Endothelial cell of umbilical vein (primary cell): ENCODE data around the gene DPF3. TPM values are rescaled to one million over a fixed set of nuclear protein-coding genes. Genes with fewer than 3 reads are reported as not detected.

Source experiments
- BruUV-seq: library from RNA; stranded (reverse); fragments of 400-500 nt; replicated peaks from 2 replicates; lab custom pipeline; 2021; lab: Mats Ljungman, UMichigan
- CTCF ChIA-PET: fragments of 300-600, 350-600 bp; sonication (Branson Sonifier 250); formaldehyde crosslinking; loops from one replicate; lab custom pipeline; 2021; ENCODE audit warnings: antibody characterized with exemption, inconsistent platforms; lab: Charles Lee
- POLR2A ChIA-PET: fragments of 300-600, 350-600 bp; sonication (Branson Sonifier 250); formaldehyde crosslinking; loops from one replicate; lab custom pipeline; 2021; ENCODE audit warnings: antibody characterized with exemption, inconsistent platforms; lab: Charles Lee
- DNase-seq: peaks from one replicate; pipeline ENCODE4 v3.0.0-alpha.2; 2011; ENCODE audit warnings: low read depth, low spot score
- FAIRE-seq: peaks from 2 replicates; lab custom pipeline; 2011; peaks lifted over from hg19 to GRCh38; lab: Jason Lieb, UNC
- H2AFZ ChIP-seq: 2 replicates; pipeline ENCODE4 v1.6.0; 2012; ENCODE audit warnings: low read depth, low read length, control low read depth, inconsistent platforms
- H3K27ac ChIP-seq: 2 replicates; pipeline ENCODE4 v1.5.1; 2011; ENCODE audit warnings: low read depth, mild to moderate bottlenecking, control low read depth, low read length, moderate library complexity; ENCODE audit not compliant: insufficient read depth
- H3K27me3 ChIP-seq, 2 experiments: 2 replicates each; pipeline versions ENCODE4 v1.6.0 to v1.6.1; 2011; ENCODE audit warnings: low read length in 2 of 2, mixed read lengths in 1 of 2; ENCODE audit not compliant: control insufficient read depth in 2 of 2, insufficient read depth in 2 of 2
- H3K36me3 ChIP-seq, 2 experiments: 2 replicates in 1 of 2; 3 replicates in 1 of 2; pipeline ENCODE4 v1.5.1; 2011; ENCODE audit warnings: low read length in 2 of 2, mild to moderate bottlenecking in 1 of 2, moderate library complexity in 1 of 2; ENCODE audit not compliant: control insufficient read depth in 2 of 2, insufficient read depth in 2 of 2; ENCODE audit errors: extremely low read depth in 1 of 2
- H3K4me1 ChIP-seq: 3 replicates; pipeline ENCODE4 v1.5.1; 2011; ENCODE audit warnings: mild to moderate bottlenecking, low read length; ENCODE audit not compliant: control insufficient read depth, insufficient read depth; ENCODE audit errors: extremely low read depth
- H3K4me2 ChIP-seq: 2 replicates; pipeline ENCODE4 v1.6.1; 2011; ENCODE audit warnings: low read length, control low read depth, mixed read lengths; ENCODE audit not compliant: insufficient read depth
- H3K4me3 ChIP-seq, 3 experiments: fragments of 200-600 bp in 1 of 3; sonication (generic), shearing (Covaris generic) in 1 of 3; replicated peaks in 1 of 3; 2 replicates each; pipeline ENCODE4 v1.5.1; 2011 to 2016; ENCODE audit warnings: control low read depth in 3 of 3, low read length in 3 of 3, mild to moderate bottlenecking in 2 of 3, inconsistent platforms in 1 of 3, low read depth in 1 of 3, moderate library complexity in 1 of 3; ENCODE audit not compliant: insufficient read depth in 1 of 3
- H3K79me2 ChIP-seq: 2 replicates; pipeline ENCODE4 v1.6.0; 2012; ENCODE audit warnings: low read length, inconsistent platforms; ENCODE audit not compliant: control insufficient read depth, insufficient read depth
- H3K9ac ChIP-seq: replicated peaks from 2 replicates; pipeline ENCODE3; 2011; ENCODE audit warnings: low read length, control low read depth; ENCODE audit not compliant: insufficient read depth; ENCODE audit errors: extremely low read depth
- H3K9me1 ChIP-seq: replicated peaks from 3 replicates; pipeline ENCODE4 v1.6.0; 2011; ENCODE audit warnings: mild to moderate bottlenecking, low read length; ENCODE audit not compliant: control insufficient read depth, insufficient read depth; ENCODE audit errors: extremely low read depth
- H3K9me3 ChIP-seq: replicated peaks from 2 replicates; pipeline ENCODE4 v1.5.1; 2012; ENCODE audit warnings: low read length, inconsistent platforms; ENCODE audit not compliant: control insufficient read depth, insufficient read depth
- H4K20me1 ChIP-seq: replicated peaks from 2 replicates; pipeline ENCODE3; 2011; ENCODE audit warnings: mild to moderate bottlenecking, low read length; ENCODE audit not compliant: control insufficient read depth, insufficient read depth; ENCODE audit errors: extremely low read depth
- CTCF ChIP-seq, 2 donors: IDR thresholded peaks; 1 replicate in 1 of 2; 2 replicates in 1 of 2; pipeline ENCODE4 v1.5.1; 2011; ENCODE audit warnings: low read length in 2 of 2, mild to moderate bottlenecking in 2 of 2, moderate library complexity in 2 of 2, control low read depth in 1 of 2, inconsistent platforms in 1 of 2, low read depth in 1 of 2; ENCODE audit not compliant: insufficient read depth in 1 of 2; ENCODE audit errors: extremely low read depth in 1 of 2
- EZH2 ChIP-seq: IDR thresholded peaks from 2 replicates; pipeline ENCODE4 v1.6.1; 2012; ENCODE audit warnings: borderline replicate concordance, low read depth, mild to moderate bottlenecking, moderate library complexity, low read length, inconsistent platforms; ENCODE audit not compliant: severe bottlenecking
- FOS ChIP-seq: IDR thresholded peaks from 2 replicates; pipeline ENCODE4 v1.6.1; 2011; ENCODE audit warnings: mild to moderate bottlenecking, low read length, moderate library complexity, borderline replicate concordance; ENCODE audit not compliant: insufficient read depth
- GATA2 ChIP-seq: IDR thresholded peaks from 2 replicates; pipeline ENCODE4 v1.7.0; 2011; ENCODE audit warnings: low read depth, mild to moderate bottlenecking, moderate library complexity, mixed read lengths, low read length; ENCODE audit not compliant: insufficient read length, insufficient read depth
- JUN ChIP-seq: IDR thresholded peaks from 2 replicates; pipeline ENCODE4 v1.6.1; 2011; ENCODE audit warnings: borderline replicate concordance, low read depth; ENCODE audit not compliant: insufficient read length, insufficient read depth
- MAX ChIP-seq: IDR thresholded peaks from 2 replicates; pipeline ENCODE4 v1.6.1; 2011; ENCODE audit not compliant: insufficient read depth, insufficient read length
- MYC ChIP-seq: IDR thresholded peaks from one replicate; pipeline ENCODE4 v1.6.1; 2011; ENCODE audit warnings: mild to moderate bottlenecking, low read depth, low read length
- POLR2A ChIP-seq: IDR thresholded peaks from 2 replicates; pipeline ENCODE4 v1.6.1; 2012; ENCODE audit warnings: low read depth, mild to moderate bottlenecking, control low read depth, low read length
- POLR2AphosphoS5 ChIP-seq: IDR thresholded peaks from 2 replicates; pipeline ENCODE4 v1.6.1; 2012; ENCODE audit warnings: low read depth, mild to moderate bottlenecking, control low read depth, low read length, moderate library complexity; ENCODE audit not compliant: insufficient read depth
- dilution Hi-C: fragments of 300-500 bp; cut with MboI; formaldehyde crosslinking; loops from one replicate; pipeline ENCODE4 v1.15.0; 2019; ENCODE audit warnings: low sequenced_read_pairs; ENCODE audit not compliant: extremely low pct_ligation_motif_present
- intact Hi-C: fragments of 100-400 bp; cut with micrococcal nuclease; formaldehyde crosslinking; loops from one replicate; pipeline ENCODE4 v1.10.0; 2022
- polyA plus RNA-seq, 4 experiments: library from polyadenylated mRNA; depleted of rRNA in 3 of 4; stranded (reverse) in 3 of 4; unstranded in 1 of 4; fragments of >200 nt; gene quantifications; 2 replicates each; pipeline versions ENCODE4 v1.2.1 to v1.2.3, GENCODE V29; 2011 to 2012; ENCODE audit warnings: missing spikeins in 1 of 4
- total RNA-seq: library from RNA; stranded (reverse); gene quantifications from 2 replicates; pipeline ENCODE4 v1.2.3, GENCODE V29; 2021

DPF3 gene
- total and polyA plus RNA-seq, 2 donors (not counting 3 experiments of a cell fraction or from before 2014, with no cell fraction given): 2.4 to 3.5 TPM

GRCh38 chr14:72833174-72833573, 60.7 kb downstream of the DPF3 start:
- POLR2A ChIA-PET: no interaction called here
- BruUV-seq: no TSS peak
- Histone ChIP-seq H3K79me2 (no peaks in the 10 kb centered on the region), H3K4me3 (no peak overlapping the region), H3K9me3 (no peaks in the 10 kb centered on the region), H3K4me1 (peaks cover 3% of the 10 kb centered on the region), H3K36me3 (no peaks in the 10 kb centered on the region), H2AFZ (no peak overlapping the region), H3K9ac (no peak overlapping the region), H3K9me1 (no peaks in the 10 kb centered on the region), H3K27me3 (no peaks in the 10 kb centered on the region), H4K20me1 (no peaks in the 10 kb centered on the region), H3K4me2 (no peak overlapping the region), H3K27ac (no peak overlapping the region)
- dilution Hi-C loops (no loop called here), intact Hi-C loops (no loop called here)
- no peak for FAIRE-seq
- no peak for TF ChIP-seq GATA2
- no peak for TF ChIP-seq MAX
- no peak for TF ChIP-seq POLR2AphosphoS5
- no peak for TF ChIP-seq FOS
- TF ChIP-seq EZH2: no peak
- no peak for TF ChIP-seq CTCF (IDR thresholded peaks at IDR 0.05; ENCODE audit: extremely low read depth in 1 of 2, insufficient read depth in 1 of 2, low read depth in 1 of 2, low read length in 2 of 2)
- TF ChIP-seq MYC: no peak
- TF ChIP-seq JUN: no peak
- no peak for TF ChIP-seq POLR2A
- CTCF ChIA-PET: no interaction called here
- DNase-seq: no peak
